Measurements from ENCODE around the gene IFT80.

Gene IFT80

GRCh38 chr3:160399125-160400029 lies at the start of gene IFT80, which contains the start of gene SMC4:
Gene IFT80, minus strand, starts transcription at chr3:160399225. Its CDS starts 14,625 bp downstream, at chr3:160384600.
Gene SMC4, plus strand, starts transcription at chr3:160399650. Its CDS starts 1,177 bp downstream, at chr3:160400827.
- DNase-seq, result peak; percentile 92

- DNase-seq, result no peak
Measured at GRCh38 chr3:160447544-160447943, 48.5 kb upstream of the IFT80 start.

- no peak for DNase-seq
Measured at GRCh38 chr3:160446522-160447056, 47.6 kb upstream of the IFT80 start.

- no peak for DNase-seq
Measured at GRCh38 chr3:160445854-160446253, 46.8 kb upstream of the IFT80 start.

- no peak for DNase-seq
Measured at GRCh38 chr3:160444411-160444810, 45.4 kb upstream of the IFT80 start.

- DNase-seq, result no peak
Measured at GRCh38 chr3:160440687-160441086, 41.7 kb upstream of the IFT80 start.

- DNase-seq, result no peak
Measured at GRCh38 chr3:160437083-160437455, 38.0 kb upstream of the IFT80 start.

- no peak for DNase-seq
Measured at GRCh38 chr3:160435747-160436146, 36.7 kb upstream of the IFT80 start.

- no peak for DNase-seq
Measured at GRCh38 chr3:160435095-160435494, 36.1 kb upstream of the IFT80 start.

GRCh38 chr3:160434071-160434470 lies 35.0 kb upstream of the IFT80 start:
- no peak for DNase-seq

GRCh38 chr3:160427832-160428424 lies 28.9 kb upstream of the IFT80 start:
- DNase-seq, result no peak

GRCh38 chr3:160417311-160417710 lies 18.3 kb upstream of the IFT80 start:
- no peak for DNase-seq

GRCh38 chr3:160413613-160414248 lies 14.7 kb upstream of the IFT80 start:
- DNase-seq, result peak; percentile 14

- DNase-seq, result no peak
Measured at GRCh38 chr3:160412477-160412876, 13.5 kb upstream of the IFT80 start.

GRCh38 chr3:160409812-160410610 lies 11.0 kb upstream of the IFT80 start:
- no peak for DNase-seq

GRCh38 chr3:160403796-160404470 lies 4.9 kb upstream of the IFT80 start:
- DNase-seq, result no peak

GRCh38 chr3:160403028-160403545 lies 4.1 kb upstream of the IFT80 start:
- DNase-seq, result no peak

GRCh38 chr3:160402221-160403027 lies 3.4 kb upstream of the IFT80 start:
- no peak for DNase-seq

- DNase-seq, result no peak
Measured at GRCh38 chr3:160401291-160402095, 2.5 kb upstream of the IFT80 start.

GRCh38 chr3:160400702-160401150 lies 1.7 kb upstream of the IFT80 start:
- no peak for DNase-seq
